PFSK-1 (cell line): ENCODE measurements around the gene LRFN2.

Source experiments
- POLR2AphosphoS5 ChIP-seq: IDR thresholded peaks from 2 replicates; pipeline ENCODE4 v1.6.1; 2012; ENCODE audit warnings: low read depth, mild to moderate bottlenecking, control low read depth, low read length, moderate library complexity
- TAF1 ChIP-seq: IDR thresholded peaks from 2 replicates; pipeline ENCODE4 v1.6.1; 2012; ENCODE audit warnings: low read length, control low read depth, borderline replicate concordance; ENCODE audit not compliant: insufficient read depth

DNA sequence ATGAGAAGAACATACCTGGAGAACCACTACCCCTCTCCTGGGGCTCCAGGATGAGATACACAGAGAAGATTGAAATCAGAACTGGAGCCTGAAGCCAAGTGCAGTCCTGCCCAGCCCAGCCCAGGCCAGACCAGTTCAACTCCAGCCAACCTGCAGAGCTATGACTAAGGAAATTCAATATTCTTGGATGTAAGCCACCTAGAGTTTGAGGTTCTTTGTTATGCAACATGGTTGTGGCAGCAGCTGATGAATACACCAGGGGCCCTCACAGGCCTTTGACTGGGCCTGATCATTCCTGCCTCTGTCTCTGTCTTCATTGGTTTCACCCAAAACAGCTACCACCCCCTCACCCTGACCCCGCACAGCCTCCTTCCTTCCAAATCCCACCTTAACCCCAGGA lies 167.8 kb downstream of the LRFN2 start:
- no peak for TF ChIP-seq TAF1
- no peak for TF ChIP-seq POLR2AphosphoS5
